Trophoblast cell (in vitro differentiated cells and primary cell): ENCODE results near the gene PRDM1.

Experiments
- DNase-seq, 2 donors: peaks; one replicate each; pipeline ENCODE4 v3.0.0-alpha.2; 2016
- H2AFZ ChIP-seq: 2 replicates; pipeline ENCODE4 v1.6.1; 2013; ENCODE audit warnings: low read length, moderate library complexity, mild to moderate bottlenecking; ENCODE audit not compliant: insufficient read depth, poor library complexity
- H2AK5ac ChIP-seq: 2 replicates; pipeline ENCODE4 v1.6.1; 2013; ENCODE audit warnings: mild to moderate bottlenecking, low read length
- H2BK120ac ChIP-seq: 2 replicates; pipeline ENCODE4 v1.6.1; 2013; ENCODE audit warnings: low read length, mild to moderate bottlenecking, moderate library complexity; ENCODE audit not compliant: insufficient read depth, poor library complexity
- H2BK12ac ChIP-seq: 2 replicates; pipeline ENCODE4 v1.6.1; 2013; ENCODE audit warnings: mild to moderate bottlenecking, low read length, moderate library complexity
- H2BK5ac ChIP-seq: 2 replicates; pipeline ENCODE4 v1.6.1; 2013; ENCODE audit warnings: low read length, low read depth, moderate library complexity, mild to moderate bottlenecking; ENCODE audit not compliant: poor library complexity
- H3K14ac ChIP-seq: 2 replicates; pipeline ENCODE4 v1.6.1; 2013; ENCODE audit warnings: mild to moderate bottlenecking, low read length
- H3K18ac ChIP-seq: 2 replicates; pipeline ENCODE4 v1.6.1; 2013; ENCODE audit warnings: mild to moderate bottlenecking, low read length
- H3K23ac ChIP-seq: 2 replicates; pipeline ENCODE4 v1.6.1; 2013; ENCODE audit warnings: low read length
- H3K27ac ChIP-seq: 2 replicates; pipeline ENCODE4 v1.5.1; 2013; ENCODE audit warnings: low read depth, mild to moderate bottlenecking, inconsistent platforms, low read length, moderate library complexity
- H3K27me3 ChIP-seq: 2 replicates; pipeline ENCODE4 v1.6.1; 2013; ENCODE audit warnings: inconsistent platforms, mild to moderate bottlenecking, low read length, moderate library complexity; ENCODE audit not compliant: insufficient read depth
- H3K36me3 ChIP-seq, 2 experiments: 1 replicate in 1 of 2; 2 replicates in 1 of 2; pipeline ENCODE4 v1.6.1; 2013; ENCODE audit warnings: low read length in 2 of 2, mild to moderate bottlenecking in 2 of 2, moderate library complexity in 1 of 2; ENCODE audit not compliant: insufficient read depth in 2 of 2, control insufficient read depth in 1 of 2
- H3K4ac ChIP-seq: 2 replicates; pipeline ENCODE4 v1.6.1; 2013; ENCODE audit warnings: low read depth, mild to moderate bottlenecking, low read length, moderate library complexity
- H3K4me1 ChIP-seq, 2 experiments: 1 replicate in 1 of 2; 2 replicates in 1 of 2; pipeline ENCODE4 v1.6.1; 2013; ENCODE audit warnings: low read length in 2 of 2, mild to moderate bottlenecking in 2 of 2, moderate library complexity in 1 of 2; ENCODE audit not compliant: insufficient read depth in 2 of 2, control insufficient read depth in 1 of 2
- H3K4me2 ChIP-seq: 2 replicates; pipeline ENCODE4 v1.6.1; 2013; ENCODE audit warnings: inconsistent platforms, mild to moderate bottlenecking, low read length, moderate library complexity
- H3K4me3 ChIP-seq: 2 replicates; pipeline ENCODE4 v1.5.1; 2013; ENCODE audit warnings: mild to moderate bottlenecking, low read depth, low read length, inconsistent platforms
- H3K79me1 ChIP-seq: one replicate; pipeline ENCODE4 v1.6.1; 2013; ENCODE audit warnings: low read length
- H3K79me2 ChIP-seq: 2 replicates; pipeline ENCODE4 v1.6.1; 2013; ENCODE audit warnings: low read length, mild to moderate bottlenecking; ENCODE audit not compliant: control insufficient read depth, insufficient read depth, poor library complexity
- H3K9ac ChIP-seq: 2 replicates; pipeline ENCODE4 v1.6.1; 2013; ENCODE audit warnings: mild to moderate bottlenecking, low read length
- H3K9me3 ChIP-seq: 2 replicates; pipeline ENCODE4 v1.6.1; 2013; ENCODE audit warnings: low read depth, mild to moderate bottlenecking, control low read depth, inconsistent platforms, low read length; ENCODE audit not compliant: insufficient read depth
- H4K12ac ChIP-seq: 2 replicates; pipeline ENCODE4 v1.6.1; 2013; ENCODE audit warnings: low read depth, mild to moderate bottlenecking, low read length, moderate library complexity
- H4K8ac ChIP-seq: 2 replicates; pipeline ENCODE4 v1.6.1; 2013; ENCODE audit warnings: low read depth, mild to moderate bottlenecking, low read length, moderate library complexity
- H4K91ac ChIP-seq: one replicate; pipeline ENCODE4 v1.6.1; 2013; ENCODE audit warnings: low read depth, mild to moderate bottlenecking, low read length, moderate library complexity
- WGBS: extraction: QIAGEN DNeasy Blood & Tissue Kit; methylation state at CpG from one replicate; pipeline ENCODE4 v1.1.7; 2013; ENCODE audit warnings: missing lambda C conversion rate; ENCODE audit not compliant: insufficient read length, insufficient coverage; ENCODE audit errors: extremely low coverage; 5-methylcytosine and 5-hydroxymethylcytosine counted together

The PRDM1 gene

DNA sequence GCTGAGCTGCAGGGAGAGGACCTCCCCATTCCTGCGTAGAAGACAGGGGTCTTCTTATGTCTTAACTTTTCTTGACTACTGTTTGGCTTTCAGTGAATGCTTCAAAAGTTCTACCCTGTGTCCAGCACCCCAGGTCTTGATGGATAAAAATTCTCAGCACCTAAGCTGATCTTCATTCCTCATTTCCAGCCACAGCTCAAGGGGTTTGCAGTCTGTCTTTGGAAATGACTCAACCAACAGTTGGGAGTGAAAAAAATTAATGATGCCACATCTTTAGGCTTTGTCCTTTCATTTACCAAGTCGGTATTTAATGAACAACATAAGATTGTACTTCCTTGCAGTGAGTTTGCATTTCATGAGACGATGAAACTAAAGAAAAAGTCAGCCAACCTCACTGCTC lies 40.3 kb downstream of the PRDM1 start:
- Histone ChIP-seq H3K14ac (no peak overlapping the region), H3K4me1 (peaks cover 0 to 2% of the 10 kb centered on the region in 2 experiments), H2AFZ (no peak overlapping the region), H3K4me2 (no peak overlapping the region), H3K27me3 (no peaks in the 10 kb centered on the region), H2BK5ac (no peak overlapping the region), H3K9ac (no peak overlapping the region), H4K91ac (no peak overlapping the region), H3K23ac (no peak overlapping the region), H2AK5ac (no peak overlapping the region), H3K18ac (no peak overlapping the region), H3K36me3 (no peaks in the 10 kb centered on the region), H3K4me3 (no peak overlapping the region), H3K9me3 (no peaks in the 10 kb centered on the region), H3K27ac (no peak overlapping the region), H2BK120ac (no peak overlapping the region), H4K12ac (no peak overlapping the region), H4K8ac (no peak overlapping the region), H3K79me2 (no peaks in the 10 kb centered on the region), H3K4ac (no peak overlapping the region), H3K79me1 (no peaks in the 10 kb centered on the region), H2BK12ac (no peak overlapping the region)
- WGBS, result no CpG with 5 or more reads among the region's 3 CpGs
- DNase-seq, result no peak

DNA sequence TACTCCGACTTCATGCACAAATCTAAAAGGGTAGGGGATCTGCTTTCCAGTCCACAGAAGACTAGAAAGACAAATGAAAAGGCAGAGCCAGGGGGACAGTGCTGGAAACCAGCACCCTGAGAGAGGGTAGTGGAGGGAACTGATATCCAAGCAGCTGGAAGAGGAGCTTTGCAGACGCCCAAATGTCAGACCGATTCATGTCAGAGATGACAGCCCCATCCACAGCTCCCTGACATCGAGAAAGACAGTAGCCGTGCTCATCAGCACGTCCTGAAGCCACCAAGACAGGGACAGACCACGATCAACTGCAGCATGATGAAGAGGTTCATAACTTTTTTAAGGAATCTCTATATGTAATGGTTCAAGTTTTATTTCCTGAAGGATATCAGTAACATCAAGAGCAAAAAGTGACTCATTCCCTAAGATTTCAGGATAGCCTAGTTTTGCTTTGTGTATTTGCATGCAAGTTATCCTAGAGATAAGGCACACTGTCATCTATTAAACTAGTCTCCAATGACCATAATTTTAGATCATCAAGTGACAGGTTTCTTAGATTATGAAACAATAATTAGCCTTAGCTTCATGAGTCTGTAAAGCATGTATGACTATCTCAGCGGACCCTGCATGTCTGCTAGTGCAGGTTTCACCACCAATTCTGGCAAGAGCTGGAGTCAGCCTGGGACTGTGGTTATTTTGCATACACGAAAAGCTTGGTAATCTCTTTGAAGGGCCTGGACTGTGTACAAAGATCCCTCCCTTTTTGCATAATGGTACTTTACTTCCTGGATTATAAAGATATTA lies 43.0 kb downstream of the PRDM1 start:
- Histone ChIP-seq H3K4me1 (peaks cover 0 to 4% of the 10 kb centered on the region in 2 experiments), H3K23ac (no peak overlapping the region), H2AK5ac (no peak overlapping the region)

DNA sequence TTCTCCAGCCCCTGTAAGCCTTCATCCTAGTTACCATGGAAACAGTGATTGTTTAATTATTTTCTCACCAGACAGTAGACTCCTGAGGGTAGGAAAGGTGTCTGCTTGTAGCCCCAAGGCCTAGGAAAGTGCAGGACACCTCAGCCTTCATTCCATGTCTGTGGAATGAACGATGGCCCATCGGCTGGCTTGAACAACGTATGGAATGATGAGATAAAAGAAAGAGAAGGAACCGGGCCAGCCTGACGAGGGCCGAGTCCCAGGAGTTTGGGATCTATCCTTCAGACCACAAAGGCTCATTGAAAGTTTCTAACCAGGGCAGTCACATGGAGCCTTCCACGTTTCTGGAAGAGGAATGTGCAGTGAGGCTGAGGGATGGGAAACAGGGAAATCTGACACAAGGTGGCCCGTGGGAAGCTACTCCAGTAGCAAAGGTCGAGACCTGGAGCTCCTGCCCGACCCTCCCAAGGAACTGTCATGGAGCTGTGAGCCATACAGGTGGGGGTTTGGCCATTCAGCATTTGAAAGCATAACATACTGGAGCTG lies 46.1 kb downstream of the PRDM1 start:
- no CpG with 5 or more reads among the region's 10 CpGs for WGBS
- Histone ChIP-seq H3K27me3 (no peaks in the 10 kb centered on the region), H3K27ac (no peak overlapping the region), H3K4me3 (no peak overlapping the region), H4K8ac (no peak overlapping the region), H2AK5ac (no peak overlapping the region), H2BK5ac (no peak overlapping the region), H3K4ac (no peak overlapping the region), H3K79me1 (peaks cover 2% of the 10 kb centered on the region), H3K4me1 (peaks cover 13 to 16% of the 10 kb centered on the region in 2 experiments), H2BK120ac (no peak overlapping the region), H3K36me3 (no peaks in the 10 kb centered on the region), H3K9me3 (peaks cover 3% of the 10 kb centered on the region), H3K23ac (no peak overlapping the region), H3K18ac (no peak overlapping the region), H3K79me2 (no peaks in the 10 kb centered on the region), H4K12ac (no peak overlapping the region), H4K91ac (no peak overlapping the region), H3K4me2 (no peak overlapping the region), H3K9ac (no peak overlapping the region), H2BK12ac (no peak overlapping the region), H3K14ac (no peak overlapping the region), H2AFZ (no peak overlapping the region)
- peak; percentile 91 to 96 for DNase-seq

More for the DNA sequence above, 43.0 kb downstream of the PRDM1 start:
- Histone ChIP-seq H3K27me3 (no peaks in the 10 kb centered on the region), H3K14ac (no peak overlapping the region), H4K12ac (no peak overlapping the region), H3K18ac (no peak overlapping the region), H2AFZ (no peak overlapping the region), H2BK12ac (no peak overlapping the region), H3K36me3 (no peaks in the 10 kb centered on the region), H3K4ac (no peak overlapping the region), H3K9ac (no peak overlapping the region), H2BK5ac (no peak overlapping the region), H3K79me2 (no peaks in the 10 kb centered on the region), H3K27ac (no peak overlapping the region), H3K4me2 (no peak overlapping the region), H3K4me3 (no peak overlapping the region), H3K9me3 (peaks cover 3% of the 10 kb centered on the region), H4K8ac (no peak overlapping the region), H3K79me1 (no peaks in the 10 kb centered on the region), H4K91ac (no peak overlapping the region), H2BK120ac (no peak overlapping the region)
- WGBS, result no CpG with 5 or more reads among the region's 9 CpGs
- DNase-seq, result peak; percentile 62 to 80

DNA sequence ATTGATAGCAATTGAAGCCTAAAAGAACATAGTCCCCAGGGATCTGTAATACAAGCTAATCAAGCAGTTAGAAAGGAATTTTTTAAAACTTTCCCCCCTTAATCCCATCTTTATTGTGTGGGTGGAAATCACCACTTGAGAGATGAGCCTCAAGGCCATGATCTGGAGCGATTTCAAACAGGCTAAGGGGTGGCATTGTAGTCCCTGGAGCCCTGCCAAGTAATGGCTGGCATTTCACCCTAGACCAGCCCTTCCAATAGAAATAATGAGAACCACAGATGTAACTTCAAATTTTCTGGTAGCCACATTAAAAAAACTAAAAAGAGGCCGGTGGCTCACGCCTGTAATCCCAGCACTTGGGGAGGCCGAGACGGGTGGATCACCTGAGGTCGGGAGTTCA lies 46.9 kb downstream of the PRDM1 start:
- H2BK120ac ChIP-seq, result no peak overlapping the region
- H2BK12ac ChIP-seq, result no peak overlapping the region
- no peak overlapping the region for H3K27ac ChIP-seq
- H3K4me1 ChIP-seq, result peaks cover 13 to 16% of the 10 kb centered on the region in 2 experiments
- H3K9me3 ChIP-seq, result peaks cover 3% of the 10 kb centered on the region
- no peak overlapping the region for H2AK5ac ChIP-seq
- DNase-seq, result no peak
- H3K14ac ChIP-seq, result no peak overlapping the region
- no peak overlapping the region for H3K4me3 ChIP-seq
- no peak overlapping the region for H4K8ac ChIP-seq
- H3K18ac ChIP-seq, result no peak overlapping the region
- no peak overlapping the region for H2BK5ac ChIP-seq
- no peak overlapping the region for H4K91ac ChIP-seq
- H3K79me1 ChIP-seq, result peaks cover 2% of the 10 kb centered on the region
- no peaks in the 10 kb centered on the region for H3K79me2 ChIP-seq
- H3K9ac ChIP-seq, result no peak overlapping the region
- H3K23ac ChIP-seq, result no peak overlapping the region
- H3K27me3 ChIP-seq, result no peaks in the 10 kb centered on the region
- no CpG with 5 or more reads among the region's 6 CpGs for WGBS
- no peak overlapping the region for H3K4ac ChIP-seq
- H3K4me2 ChIP-seq, result no peak overlapping the region
- H3K36me3 ChIP-seq, result no peaks in the 10 kb centered on the region
- H4K12ac ChIP-seq, result no peak overlapping the region
- H2AFZ ChIP-seq, result no peak overlapping the region
